ENCODE data around the gene CYP1A1. TPM values are rescaled to one million over a fixed set of nuclear protein-coding genes. Genes with fewer than 3 reads are reported as not detected.
"Not testable (repeated sequence)": the region's sequence is repeated elsewhere in the genome, so short reads cannot be mapped to it uniquely, and the experiment has no call there.

CYP1A1 gene
- total RNA-seq, 1 experiment from 2014 or later = not detected

DNA sequence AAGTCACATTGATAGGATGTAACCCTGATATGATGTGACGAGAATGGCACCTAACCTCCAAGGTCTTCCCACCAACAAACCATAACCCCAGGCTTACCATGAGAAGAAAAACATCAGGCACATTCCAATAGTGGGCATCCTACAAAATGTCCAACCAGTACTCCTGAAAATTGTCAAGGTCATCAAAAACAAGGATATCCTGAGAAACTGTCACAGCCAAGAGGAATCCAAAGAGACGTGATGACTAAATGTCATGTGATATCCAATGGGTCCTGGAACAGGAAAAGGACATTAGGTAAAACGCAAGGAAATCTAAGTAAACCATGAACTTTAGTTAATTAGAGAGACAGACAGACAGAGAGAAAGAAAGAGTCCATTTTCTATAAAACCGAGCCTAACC lies 21.1 kb upstream of the CYP1A1 start:
- ChIA-PET CTCF (no interaction called here), POLR2A (no interaction called here)
- Mint-ChIP-seq H3K4me3 (ENCODE audit: unreplicated experiment) (no peak overlapping the region), H3K27me3 (ENCODE audit: insufficient read depth, unreplicated experiment) (peaks cover 12% of the 10 kb centered on the region), H3K27ac (ENCODE audit: low read depth, unreplicated experiment) (no peak overlapping the region), H3K4me1 (ENCODE audit: insufficient read depth, unreplicated experiment) (no peaks in the 10 kb centered on the region), H3K9me3 (ENCODE audit: unreplicated experiment) (peaks cover 7% of the 10 kb centered on the region), H3K36me3 (ENCODE audit: insufficient read depth, unreplicated experiment) (no peaks in the 10 kb centered on the region)
- TF ChIP-seq, protein P1, sequence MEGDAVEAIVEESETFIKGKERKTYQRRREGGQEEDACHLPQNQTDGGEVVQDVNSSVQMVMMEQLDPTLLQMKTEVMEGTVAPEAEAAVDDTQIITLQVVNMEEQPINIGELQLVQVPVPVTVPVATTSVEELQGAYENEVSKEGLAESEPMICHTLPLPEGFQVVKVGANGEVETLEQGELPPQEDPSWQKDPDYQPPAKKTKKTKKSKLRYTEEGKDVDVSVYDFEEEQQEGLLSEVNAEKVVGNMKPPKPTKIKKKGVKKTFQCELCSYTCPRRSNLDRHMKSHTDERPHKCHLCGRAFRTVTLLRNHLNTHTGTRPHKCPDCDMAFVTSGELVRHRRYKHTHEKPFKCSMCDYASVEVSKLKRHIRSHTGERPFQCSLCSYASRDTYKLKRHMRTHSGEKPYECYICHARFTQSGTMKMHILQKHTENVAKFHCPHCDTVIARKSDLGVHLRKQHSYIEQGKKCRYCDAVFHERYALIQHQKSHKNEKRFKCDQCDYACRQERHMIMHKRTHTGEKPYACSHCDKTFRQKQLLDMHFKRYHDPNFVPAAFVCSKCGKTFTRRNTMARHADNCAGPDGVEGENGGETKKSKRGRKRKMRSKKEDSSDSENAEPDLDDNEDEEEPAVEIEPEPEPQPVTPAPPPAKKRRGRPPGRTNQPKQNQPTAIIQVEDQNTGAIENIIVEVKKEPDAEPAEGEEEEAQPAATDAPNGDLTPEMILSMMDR (IDR thresholded peaks at IDR 0.05; ENCODE audit: unreplicated experiment) = no peak
- DNase-seq (ENCODE audit: unreplicated experiment) = no peak
- BruUV-seq (replicated peaks) = no TSS peak
- intact Hi-C loops (cut with micrococcal nuclease) = no loop called here

DNA sequence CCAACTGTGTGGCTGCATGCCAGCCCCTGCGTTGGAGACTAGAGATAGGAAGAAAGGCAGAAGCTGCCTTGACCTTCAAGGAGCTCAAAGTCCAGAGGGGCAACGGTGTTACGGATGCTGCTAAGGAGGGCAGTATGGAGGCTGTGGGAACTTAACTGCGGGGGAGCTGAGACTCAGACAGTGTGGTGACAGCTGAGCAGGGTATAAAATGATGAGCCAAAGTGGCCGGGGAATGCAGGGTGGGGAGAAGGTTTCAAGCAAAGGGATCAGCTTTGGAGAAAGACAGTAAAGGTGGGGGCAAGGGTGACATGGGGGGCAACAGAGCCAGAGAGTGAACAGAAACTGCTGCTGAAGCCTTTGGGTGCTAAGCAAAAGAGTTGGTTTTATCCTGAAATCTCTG lies 17.1 kb upstream of the CYP1A1 start:
- CTCF ChIA-PET = no interaction called here
- peaks cover 7% of the 10 kb centered on the region for H3K9me3 Mint-ChIP-seq (ENCODE audit: unreplicated experiment)
- intact Hi-C loops (cut with micrococcal nuclease) = no loop called here
- H3K27me3 Mint-ChIP-seq (ENCODE audit: insufficient read depth, unreplicated experiment) = peaks cover 22% of the 10 kb centered on the region
- H3K27ac Mint-ChIP-seq (ENCODE audit: low read depth, unreplicated experiment) = no peak overlapping the region
- H3K36me3 Mint-ChIP-seq (ENCODE audit: insufficient read depth, unreplicated experiment) = no peaks in the 10 kb centered on the region
- no peak for DNase-seq (ENCODE audit: unreplicated experiment)
- TF ChIP-seq, protein P1 (IDR thresholded peaks at IDR 0.05; ENCODE audit: unreplicated experiment) = no peak
- no TSS peak for BruUV-seq (replicated peaks)
- no peaks in the 10 kb centered on the region for H3K4me1 Mint-ChIP-seq (ENCODE audit: insufficient read depth, unreplicated experiment)
- H3K4me3 Mint-ChIP-seq (ENCODE audit: unreplicated experiment) = no peak overlapping the region
- POLR2A ChIA-PET = no interaction called here

DNA sequence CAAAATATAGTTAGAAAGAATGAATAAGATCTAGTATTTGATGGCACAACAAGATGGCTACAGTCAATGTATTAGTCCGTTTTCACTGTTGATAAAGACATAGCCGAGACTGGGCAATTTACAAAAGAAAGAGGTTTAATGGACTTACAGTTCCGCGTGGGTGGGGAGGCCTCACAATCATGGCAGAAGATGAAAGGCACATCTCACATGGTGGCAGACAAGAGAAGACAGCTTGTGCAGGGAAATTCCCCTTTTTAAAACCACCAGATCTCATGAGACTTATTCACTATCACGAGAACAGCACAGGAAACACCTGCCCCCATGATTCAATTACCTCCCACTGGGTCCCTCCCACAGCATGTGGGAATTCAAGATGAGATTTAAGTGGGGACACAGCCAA lies 12.9 kb upstream of the CYP1A1 start:
- CTCF ChIA-PET = interaction anchor here (0.7 kb wide), 1 partner anchor 23 kb away, joined by 4 read pairs; no protein-coding TSS in a partner anchor
- H3K27me3 Mint-ChIP-seq (ENCODE audit: insufficient read depth, unreplicated experiment) = peaks cover 46% of the 10 kb centered on the region

DNA sequence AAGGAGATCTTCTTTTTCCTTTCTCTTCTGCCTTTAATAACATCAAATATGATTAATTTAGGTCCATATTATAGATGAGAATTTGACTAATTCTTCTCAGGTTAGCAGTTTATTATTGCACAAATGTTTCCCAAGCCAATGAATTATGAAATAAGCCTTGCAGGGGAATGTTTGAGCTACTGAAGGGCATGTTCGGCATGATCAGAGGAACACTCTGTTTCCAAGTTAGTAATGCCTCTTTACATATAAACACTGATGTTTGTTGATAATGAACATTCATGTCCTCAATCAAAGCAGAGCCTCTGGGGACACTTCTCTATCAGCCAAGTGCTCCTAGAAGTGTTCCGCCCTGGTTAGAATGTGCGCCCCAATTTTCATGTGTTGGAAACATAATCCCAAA lies 10.0 kb upstream of the CYP1A1 start:
- CTCF ChIA-PET = interaction anchor here (0.6 to 1.4 kb wide), 4 partner anchors 27 to 893 kb away, joined by 3 to 4 read pairs (median 3); no protein-coding TSS in a partner anchor

More for the DNA sequence above, 12.9 kb upstream of the CYP1A1 start:
- intact Hi-C loops (cut with micrococcal nuclease); DNase-seq (ENCODE audit: unreplicated experiment); H3K27ac Mint-ChIP-seq (ENCODE audit: low read depth, unreplicated experiment); H3K4me3 Mint-ChIP-seq (ENCODE audit: unreplicated experiment); H3K4me1 Mint-ChIP-seq (ENCODE audit: insufficient read depth, unreplicated experiment); H3K9me3 Mint-ChIP-seq (ENCODE audit: unreplicated experiment); BruUV-seq (replicated peaks); H3K36me3 Mint-ChIP-seq (ENCODE audit: insufficient read depth, unreplicated experiment): not testable (repeated sequence)
- POLR2A ChIA-PET = interaction anchor here (0.8 kb wide), 1 partner anchor 10 kb away, joined by 4 read pairs; the partner anchor contains the start of gene CYP1A2

More for the DNA sequence above, 10.0 kb upstream of the CYP1A1 start:
- POLR2A ChIA-PET = interaction anchor here (1.0 to 1.5 kb wide), 3 partner anchors 11 to 28 kb away, joined by 3 to 4 read pairs (median 3); no protein-coding TSS in a partner anchor
- no TSS peak for BruUV-seq (replicated peaks)
- no peak for DNase-seq (ENCODE audit: unreplicated experiment)
- H3K4me1 Mint-ChIP-seq (ENCODE audit: insufficient read depth, unreplicated experiment) = no peaks in the 10 kb centered on the region
- H3K36me3 Mint-ChIP-seq (ENCODE audit: insufficient read depth, unreplicated experiment) = no peaks in the 10 kb centered on the region
- no peaks in the 10 kb centered on the region for H3K9me3 Mint-ChIP-seq (ENCODE audit: unreplicated experiment)
- intact Hi-C loops (cut with micrococcal nuclease) = no loop called here
- H3K4me3 Mint-ChIP-seq (ENCODE audit: unreplicated experiment) = no peak overlapping the region
- H3K27ac Mint-ChIP-seq (ENCODE audit: low read depth, unreplicated experiment) = no peak overlapping the region
- H3K27me3 Mint-ChIP-seq (ENCODE audit: insufficient read depth, unreplicated experiment) = peaks cover 35% of the 10 kb centered on the region
- TF ChIP-seq, protein P1 (IDR thresholded peaks at IDR 0.05; ENCODE audit: unreplicated experiment) = no peak

Measured in MCF 10A (cell line).